ENCODE results near the gene OLFML1.

The OLFML1 gene

GRCh38 chr11:7520011-7520942 is 35.0 kb downstream of the OLFML1 start:
- Histone ChIP-seq H3K27me3 (ENCODE audit: insufficient read depth, low read length) (peaks cover 28% of the 10 kb centered on the region), H3K36me3 (ENCODE audit: insufficient read depth, low read length) (no peaks in the 10 kb centered on the region), H3K4me3 (ENCODE audit: low read length) (no peak overlapping the region)

GRCh38 chr11:7520981-7521487 is 35.7 kb downstream of the OLFML1 start:
- Histone ChIP-seq H3K9me3 (ENCODE audit: low read length) (no peaks in the 10 kb centered on the region), H3K27me3 (ENCODE audit: insufficient read depth, low read length) (peaks cover 21% of the 10 kb centered on the region)

More at GRCh38 chr11:7520011-7520942, 35.0 kb downstream of the OLFML1 start:
- H3K9me3 ChIP-seq (ENCODE audit: low read length) = no peaks in the 10 kb centered on the region
- no peak overlapping the region for H2AFZ ChIP-seq (ENCODE audit: low read depth, low read length)
- H3K4me1 ChIP-seq (ENCODE audit: insufficient read depth, low read length) = no peaks in the 10 kb centered on the region

GRCh38 chr11:7522121-7522520 is 36.8 kb downstream of the OLFML1 start:
- H3K4me3 ChIP-seq (ENCODE audit: low read length) = no peak overlapping the region
- no peaks in the 10 kb centered on the region for H3K9me3 ChIP-seq (ENCODE audit: low read length)
- peaks cover 17% of the 10 kb centered on the region for H3K27me3 ChIP-seq (ENCODE audit: insufficient read depth, low read length)
- no peaks in the 10 kb centered on the region for H3K36me3 ChIP-seq (ENCODE audit: insufficient read depth, low read length)
- H2AFZ ChIP-seq (ENCODE audit: low read depth, low read length) = no peak overlapping the region
- H3K4me1 ChIP-seq (ENCODE audit: insufficient read depth, low read length) = no peaks in the 10 kb centered on the region

More at GRCh38 chr11:7520981-7521487, 35.7 kb downstream of the OLFML1 start:
- Histone ChIP-seq H3K36me3 (ENCODE audit: insufficient read depth, low read length) (no peaks in the 10 kb centered on the region), H2AFZ (ENCODE audit: low read depth, low read length) (no peak overlapping the region), H3K4me3 (ENCODE audit: low read length) (no peak overlapping the region), H3K4me1 (ENCODE audit: insufficient read depth, low read length) (no peaks in the 10 kb centered on the region)

GRCh38 chr11:7522546-7522945 is 37.2 kb downstream of the OLFML1 start:
- Histone ChIP-seq H3K4me3 (ENCODE audit: low read length) (no peak overlapping the region), H3K9me3 (ENCODE audit: low read length) (no peaks in the 10 kb centered on the region), H3K4me1 (ENCODE audit: insufficient read depth, low read length) (no peaks in the 10 kb centered on the region), H2AFZ (ENCODE audit: low read depth, low read length) (no peak overlapping the region), H3K27me3 (ENCODE audit: insufficient read depth, low read length) (peaks cover 17% of the 10 kb centered on the region), H3K36me3 (ENCODE audit: insufficient read depth, low read length) (no peaks in the 10 kb centered on the region)

- Histone ChIP-seq H3K36me3 (ENCODE audit: insufficient read depth, low read length) (no peaks in the 10 kb centered on the region), H3K9me3 (ENCODE audit: low read length) (no peaks in the 10 kb centered on the region), H3K4me3 (ENCODE audit: low read length) (no peak overlapping the region), H2AFZ (ENCODE audit: low read depth, low read length) (no peak overlapping the region), H3K4me1 (ENCODE audit: insufficient read depth, low read length) (no peaks in the 10 kb centered on the region), H3K27me3 (ENCODE audit: insufficient read depth, low read length) (peaks cover 18% of the 10 kb centered on the region)
Observed at GRCh38 chr11:7523416-7524210, 38.3 kb downstream of the OLFML1 start.

- Histone ChIP-seq H3K4me3 (ENCODE audit: low read length) (no peak overlapping the region), H3K36me3 (ENCODE audit: insufficient read depth, low read length) (no peaks in the 10 kb centered on the region), H3K9me3 (ENCODE audit: low read length) (no peaks in the 10 kb centered on the region), H3K27me3 (ENCODE audit: insufficient read depth, low read length) (peaks cover 25% of the 10 kb centered on the region), H2AFZ (ENCODE audit: low read depth, low read length) (no peak overlapping the region), H3K4me1 (ENCODE audit: insufficient read depth, low read length) (no peaks in the 10 kb centered on the region)
Observed at GRCh38 chr11:7524462-7525235, 39.3 kb downstream of the OLFML1 start.

- Histone ChIP-seq H2AFZ (ENCODE audit: low read depth, low read length) (no peak overlapping the region), H3K4me1 (ENCODE audit: insufficient read depth, low read length) (no peaks in the 10 kb centered on the region), H3K27me3 (ENCODE audit: insufficient read depth, low read length) (peaks cover 27% of the 10 kb centered on the region), H3K4me3 (ENCODE audit: low read length) (no peak overlapping the region), H3K36me3 (ENCODE audit: insufficient read depth, low read length) (no peaks in the 10 kb centered on the region), H3K9me3 (ENCODE audit: low read length) (no peaks in the 10 kb centered on the region)
Observed at GRCh38 chr11:7525424-7525823, 40.1 kb downstream of the OLFML1 start.

GRCh38 chr11:7527029-7527428 is 41.7 kb downstream of the OLFML1 start:
- Histone ChIP-seq H3K27me3 (ENCODE audit: insufficient read depth, low read length) (peaks cover 27% of the 10 kb centered on the region), H2AFZ (ENCODE audit: low read depth, low read length) (no peak overlapping the region), H3K4me3 (ENCODE audit: low read length) (no peak overlapping the region), H3K9me3 (ENCODE audit: low read length) (no peaks in the 10 kb centered on the region), H3K36me3 (ENCODE audit: insufficient read depth, low read length) (no peaks in the 10 kb centered on the region), H3K4me1 (ENCODE audit: insufficient read depth, low read length) (no peaks in the 10 kb centered on the region)

- H3K4me1 ChIP-seq (ENCODE audit: insufficient read depth, low read length) = no peaks in the 10 kb centered on the region
- H3K36me3 ChIP-seq (ENCODE audit: insufficient read depth, low read length) = no peaks in the 10 kb centered on the region
- H2AFZ ChIP-seq (ENCODE audit: low read depth, low read length) = no peak overlapping the region
- peaks cover 16% of the 10 kb centered on the region for H3K27me3 ChIP-seq (ENCODE audit: insufficient read depth, low read length)
- no peaks in the 10 kb centered on the region for H3K9me3 ChIP-seq (ENCODE audit: low read length)
- H3K4me3 ChIP-seq (ENCODE audit: low read length) = no peak overlapping the region
Observed at GRCh38 chr11:7528514-7529049, 43.3 kb downstream of the OLFML1 start.

- no peaks in the 10 kb centered on the region for H3K4me1 ChIP-seq (ENCODE audit: insufficient read depth, low read length)
- no peak overlapping the region for H3K4me3 ChIP-seq (ENCODE audit: low read length)
- no peak overlapping the region for H2AFZ ChIP-seq (ENCODE audit: low read depth, low read length)
- peaks cover 18% of the 10 kb centered on the region for H3K27me3 ChIP-seq (ENCODE audit: insufficient read depth, low read length)
- H3K9me3 ChIP-seq (ENCODE audit: low read length) = no peaks in the 10 kb centered on the region
- H3K36me3 ChIP-seq (ENCODE audit: insufficient read depth, low read length) = no peaks in the 10 kb centered on the region
Observed at GRCh38 chr11:7530013-7530640, 44.8 kb downstream of the OLFML1 start.

GRCh38 chr11:7531011-7531410 is 45.7 kb downstream of the OLFML1 start:
- Histone ChIP-seq H2AFZ (ENCODE audit: low read depth, low read length) (no peak overlapping the region), H3K9me3 (ENCODE audit: low read length) (no peaks in the 10 kb centered on the region), H3K4me3 (ENCODE audit: low read length) (no peak overlapping the region), H3K4me1 (ENCODE audit: insufficient read depth, low read length) (no peaks in the 10 kb centered on the region), H3K27me3 (ENCODE audit: insufficient read depth, low read length) (peaks cover 18% of the 10 kb centered on the region), H3K36me3 (ENCODE audit: insufficient read depth, low read length) (no peaks in the 10 kb centered on the region)

Data from neuron (in vitro differentiated cells).